GM19372 (cell line): ENCODE results near the gene SERINC5.
"Not testable (repeated sequence)": the region's sequence is repeated elsewhere in the genome, so short reads cannot be mapped to it uniquely, and the experiment has no call there.

Experiments
- ATAC-seq: cut with Tn5 transposase; IDR thresholded peaks from one replicate; pipeline ENCODE4 v1.9.1; 2021; ENCODE audit warnings: mild to moderate bottlenecking, low read depth, moderate library complexity; ENCODE audit not compliant: unreplicated experiment

The SERINC5 gene

GRCh38 chr5:80204808-80205614 is 50.8 kb downstream of the SERINC5 start:
- ATAC-seq: no peak

GRCh38 chr5:80201763-80202162 is 54.1 kb downstream of the SERINC5 start:
- not testable (repeated sequence) for ATAC-seq

GRCh38 chr5:80198920-80199319 is 56.9 kb downstream of the SERINC5 start:
- ATAC-seq: no peak

GRCh38 chr5:80198399-80198798 is 57.4 kb downstream of the SERINC5 start:
- no peak for ATAC-seq

GRCh38 chr5:80195837-80196400 is 59.9 kb downstream of the SERINC5 start:
- ATAC-seq: no peak

GRCh38 chr5:80194468-80194867 is 61.4 kb downstream of the SERINC5 start:
- ATAC-seq: no peak

- ATAC-seq: no peak
Measured at GRCh38 chr5:80193401-80193800, 62.4 kb downstream of the SERINC5 start.

GRCh38 chr5:80192507-80193241 is 63.2 kb downstream of the SERINC5 start:
- ATAC-seq: no peak

- ATAC-seq: no peak
Measured at GRCh38 chr5:80191991-80192398, 63.9 kb downstream of the SERINC5 start.

GRCh38 chr5:80191397-80191796 is 64.5 kb downstream of the SERINC5 start:
- no peak for ATAC-seq

GRCh38 chr5:80190960-80191359 is 64.9 kb downstream of the SERINC5 start:
- no peak for ATAC-seq

- no peak for ATAC-seq
Measured at GRCh38 chr5:80189701-80190100, 66.1 kb downstream of the SERINC5 start.

GRCh38 chr5:80189201-80189600 is 66.6 kb downstream of the SERINC5 start:
- no peak for ATAC-seq

- no peak for ATAC-seq
Measured at GRCh38 chr5:80187421-80188090, 68.3 kb downstream of the SERINC5 start.

- not testable (repeated sequence) for ATAC-seq
Measured at GRCh38 chr5:80185535-80185934, 70.3 kb downstream of the SERINC5 start.

- ATAC-seq: no peak
Measured at GRCh38 chr5:80185095-80185494, 70.8 kb downstream of the SERINC5 start.

- no peak for ATAC-seq
Measured at GRCh38 chr5:80184235-80185023, 71.4 kb downstream of the SERINC5 start.

- not testable (repeated sequence) for ATAC-seq
Measured at GRCh38 chr5:80183728-80184234, 72.1 kb downstream of the SERINC5 start.

- no peak for ATAC-seq
Measured at GRCh38 chr5:80182809-80183580, 72.9 kb downstream of the SERINC5 start.
